Erythroblast (primary cell): ENCODE data around the gene QRFPR.

Experiments used
- DNase-seq, 2 experiments: peaks; one replicate each; lab custom pipeline; 2025; lab: John Stamatoyannopoulos, UW
- GATA1 ChIP-seq: IDR thresholded peaks from 2 replicates; pipeline ENCODE4 v1.6.1; 2011; ENCODE audit warnings: low read depth, mild to moderate bottlenecking, control low read depth, low read length, moderate library complexity
- POLR2A ChIP-seq: IDR thresholded peaks from 2 replicates; pipeline ENCODE4 v1.6.1; 2011; ENCODE audit warnings: mild to moderate bottlenecking, low read length

QRFPR gene

GRCh38 chr4:121308828-121309227 lies 72.0 kb downstream of the QRFPR start:
- no peak for DNase-seq
- no peak for TF ChIP-seq GATA1
- TF ChIP-seq POLR2A: no peak

- DNase-seq: peak in 1 of 2 experiments; percentile 43
- TF ChIP-seq POLR2A (no peak), GATA1 (no peak)
Observed at GRCh38 chr4:121308328-121308663, 72.5 kb downstream of the QRFPR start.

- peak; percentile 26 to 54 for DNase-seq
- TF ChIP-seq POLR2A (no peak), GATA1 (no peak)
Observed at GRCh38 chr4:121307445-121308327, 73.1 kb downstream of the QRFPR start.

- DNase-seq: no peak
- no peak for TF ChIP-seq POLR2A
- TF ChIP-seq GATA1: no peak
Observed at GRCh38 chr4:121306931-121307330, 73.9 kb downstream of the QRFPR start.

- TF ChIP-seq POLR2A: no peak
- no peak for TF ChIP-seq GATA1
- DNase-seq: no peak
Observed at GRCh38 chr4:121304893-121305292, 75.9 kb downstream of the QRFPR start.

GRCh38 chr4:121299367-121299766 lies 81.5 kb downstream of the QRFPR start:
- no peak for DNase-seq
- TF ChIP-seq POLR2A (no peak), GATA1 (no peak)

GRCh38 chr4:121283319-121283718 lies 97.5 kb downstream of the QRFPR start:
- TF ChIP-seq POLR2A: no peak
- TF ChIP-seq GATA1: no peak
- DNase-seq: no peak

- TF ChIP-seq POLR2A (no peak), GATA1 (no peak)
- DNase-seq: no peak
Observed at GRCh38 chr4:121280425-121280824, 100.4 kb downstream of the QRFPR start.

- TF ChIP-seq POLR2A (no peak), GATA1 (no peak)
- DNase-seq: no peak
Observed at GRCh38 chr4:121278811-121279368, 101.9 kb downstream of the QRFPR start.
